Right hindlimb (tissue), 1 donor: Measurements from ENCODE around the gene SUB1.

Experiments used
- DNase-seq: peaks from one replicate; pipeline ENCODE4 v3.0.0-alpha.2; 2018

Gene SUB1

GRCh38 chr5:32646061-32646969 lies 61.0 kb downstream of the SUB1 start:
- peak; percentile 36 for DNase-seq

- no peak for DNase-seq
Measured at GRCh38 chr5:32651088-32651487, 65.7 kb downstream of the SUB1 start.

GRCh38 chr5:32651638-32652037 lies 66.3 kb downstream of the SUB1 start:
- no peak for DNase-seq
